ENCODE data around the gene LRRK2.
"Not testable (repeated sequence)": the region's sequence is repeated elsewhere in the genome, so short reads cannot be mapped to it uniquely, and the experiment has no call there.

Gene LRRK2

GRCh38 chr12:40224439-40225291 lies at the start of gene LRRK2:
Gene LRRK2, plus strand, starts transcription at chr12:40224997. Its CDS starts 135 bp downstream, at chr12:40225132.
- DNase-seq: no peak

GRCh38 chr12:40175045-40175444 lies 49.8 kb upstream of the LRRK2 start:
- DNase-seq: no peak

- no peak for DNase-seq
Measured at GRCh38 chr12:40175489-40175888, 49.3 kb upstream of the LRRK2 start.

- DNase-seq: no peak
Measured at GRCh38 chr12:40178701-40179100, 46.1 kb upstream of the LRRK2 start.

GRCh38 chr12:40181490-40181889 lies 43.3 kb upstream of the LRRK2 start:
- no peak for DNase-seq

GRCh38 chr12:40183715-40184114 lies 41.1 kb upstream of the LRRK2 start:
- DNase-seq: no peak

GRCh38 chr12:40184493-40185302 lies 40.1 kb upstream of the LRRK2 start:
- DNase-seq: no peak

- no peak for DNase-seq
Measured at GRCh38 chr12:40185303-40185693, 39.5 kb upstream of the LRRK2 start.

GRCh38 chr12:40188558-40189320 lies 36.1 kb upstream of the LRRK2 start:
- DNase-seq: no peak

- DNase-seq: no peak
Measured at GRCh38 chr12:40192704-40193255, 32.0 kb upstream of the LRRK2 start.

GRCh38 chr12:40194846-40195245 lies 30.0 kb upstream of the LRRK2 start:
- DNase-seq: no peak

- DNase-seq: no peak
Measured at GRCh38 chr12:40197590-40197989, 27.2 kb upstream of the LRRK2 start.

GRCh38 chr12:40198601-40199000 lies 26.2 kb upstream of the LRRK2 start:
- no peak for DNase-seq

GRCh38 chr12:40202095-40203059 lies 22.4 kb upstream of the LRRK2 start:
- DNase-seq: no peak

GRCh38 chr12:40203060-40203430 lies 21.8 kb upstream of the LRRK2 start:
- no peak for DNase-seq

GRCh38 chr12:40204337-40204736 lies 20.5 kb upstream of the LRRK2 start:
- DNase-seq: no peak

- DNase-seq: no peak
Measured at GRCh38 chr12:40207551-40207950, 17.2 kb upstream of the LRRK2 start.

GRCh38 chr12:40208707-40209446 lies 15.9 kb upstream of the LRRK2 start:
- DNase-seq: no peak

GRCh38 chr12:40209886-40210285 lies 14.9 kb upstream of the LRRK2 start:
- no peak for DNase-seq

GRCh38 chr12:40211186-40211585 lies 13.6 kb upstream of the LRRK2 start:
- not testable (repeated sequence) for DNase-seq

GRCh38 chr12:40212566-40212965 lies 12.2 kb upstream of the LRRK2 start:
- DNase-seq: no peak
